CD4-positive, alpha-beta T cell treated with Interleukin-17A for 4 hours (primary cell): Measurements from ENCODE around the gene MS4A6A.

Experiments used
- DNase-seq: peaks from one replicate; pipeline ENCODE4 v3.0.0-alpha.2; 2020; ENCODE audit warnings: mixed read lengths

The MS4A6A gene

DNA sequence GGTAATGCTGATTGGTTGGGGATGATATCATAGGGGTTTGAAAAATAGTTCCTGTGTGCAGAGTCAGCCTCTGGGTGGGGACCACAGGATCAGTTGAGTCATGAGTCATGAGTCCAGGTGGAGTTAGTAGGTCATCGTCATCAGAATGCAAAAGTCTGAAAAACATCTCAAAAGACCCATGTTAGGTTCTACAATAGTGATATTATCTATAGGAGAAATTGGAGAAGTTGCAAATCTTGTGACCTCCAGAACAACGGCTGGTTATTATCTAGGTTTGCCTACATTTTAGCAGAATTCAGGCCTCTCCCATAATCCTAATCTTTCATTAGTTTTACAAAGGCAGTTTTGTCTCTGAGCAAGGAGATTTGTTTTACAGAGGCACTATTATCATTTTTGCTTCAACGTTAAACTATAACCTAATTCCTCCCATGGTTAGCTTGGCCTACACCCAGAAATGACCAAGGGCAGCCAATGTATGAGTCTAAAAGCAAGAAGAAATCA lies 55.5 kb downstream of the MS4A6A start:
- DNase-seq, result no peak

DNA sequence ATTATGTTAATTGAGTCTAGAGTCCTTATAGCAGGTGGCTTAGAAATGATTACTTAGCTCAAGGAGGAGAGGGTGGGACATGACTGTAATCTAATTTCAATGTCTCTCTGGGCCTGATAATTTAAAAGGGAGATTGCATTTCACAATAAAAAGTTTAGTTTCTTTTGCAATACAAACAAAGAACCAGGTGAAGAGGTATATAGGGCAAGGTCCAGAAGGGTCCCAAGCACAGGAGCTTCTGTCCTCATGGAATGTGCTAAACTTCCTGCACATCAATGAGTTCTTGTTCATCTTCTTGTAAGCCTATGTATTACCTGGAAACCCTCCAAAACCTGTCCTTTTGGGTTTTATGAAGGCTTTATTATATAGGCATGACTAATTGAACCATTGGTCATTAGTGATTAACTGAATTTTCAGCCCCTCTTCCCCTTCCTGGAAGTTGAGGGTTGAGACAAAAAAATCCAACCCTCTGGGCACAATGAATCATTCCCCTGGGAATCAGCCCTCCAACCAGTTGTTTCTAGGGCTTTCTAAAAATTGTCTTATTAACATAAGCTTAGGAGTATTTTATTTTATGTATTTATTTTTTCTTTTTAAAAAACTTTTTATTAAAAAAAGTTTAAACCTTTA lies 56.8 kb downstream of the MS4A6A start:
- no peak for DNase-seq

DNA sequence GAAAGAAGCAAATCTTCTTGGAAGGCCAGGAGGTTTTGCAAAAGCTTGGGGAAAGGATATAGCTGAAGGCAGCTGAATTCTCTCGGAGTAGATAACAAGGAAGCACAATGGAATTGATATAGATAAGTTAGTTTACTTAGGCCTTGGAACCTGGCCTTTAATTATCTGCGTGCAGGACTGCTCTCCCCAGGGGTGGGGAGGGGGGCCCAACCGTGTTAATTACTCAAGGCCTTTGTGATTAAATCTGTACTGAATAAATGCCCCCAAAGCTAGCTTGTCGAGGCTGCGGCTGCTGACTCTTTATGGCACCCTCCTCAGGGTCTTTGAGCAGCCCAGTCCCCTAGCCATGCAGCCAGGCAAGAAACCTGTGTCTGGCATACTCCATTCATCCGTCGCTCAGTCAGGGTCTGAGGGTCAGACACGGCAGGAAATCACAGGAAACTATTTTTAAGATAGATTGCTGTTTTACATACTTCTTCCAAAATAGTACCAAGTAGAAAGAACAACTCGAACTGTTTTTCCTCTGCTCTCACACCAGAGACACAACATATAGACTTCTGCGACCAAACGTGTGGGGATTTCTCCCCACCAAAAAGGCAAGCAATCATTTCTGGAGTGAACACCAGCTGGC lies 58.0 kb downstream of the MS4A6A start:
- DNase-seq, result no peak
